H9 (cell line): Measurements from ENCODE around the gene RGS2. TPM values are rescaled to one million over a fixed set of nuclear protein-coding genes. Genes with fewer than 3 reads are reported as not detected.

Experiments
- DNase-seq: peaks from one replicate; pipeline ENCODE4 v3.0.0-alpha.2; 2017
- H2AFZ ChIP-seq: one replicate; pipeline ENCODE4 v1.6.1; 2013; ENCODE audit warnings: mild to moderate bottlenecking, low read length, control low read depth, moderate library complexity
- H2AK5ac ChIP-seq: 2 replicates; pipeline ENCODE4 v1.6.1; 2013; ENCODE audit warnings: low read length, control low read depth, mixed read lengths; ENCODE audit not compliant: insufficient read length
- H2BK120ac ChIP-seq: one replicate; pipeline ENCODE4 v1.6.1; 2013; ENCODE audit warnings: low read depth, mild to moderate bottlenecking, low read length, control low read depth, inconsistent platforms; ENCODE audit not compliant: poor library complexity, severe bottlenecking
- H2BK12ac ChIP-seq: 2 replicates; pipeline ENCODE4 v1.6.1; 2013; ENCODE audit warnings: low read length, control low read depth, mixed read lengths, low read depth; ENCODE audit not compliant: insufficient read length
- H2BK15ac ChIP-seq: 2 replicates; pipeline ENCODE4 v1.6.1; 2013; ENCODE audit warnings: low read depth, low read length, control low read depth
- H2BK20ac ChIP-seq: one replicate; pipeline ENCODE4 v1.6.1; 2013; ENCODE audit warnings: low read depth, mild to moderate bottlenecking, low read length, control low read depth, inconsistent platforms; ENCODE audit not compliant: poor library complexity, severe bottlenecking
- H2BK5ac ChIP-seq: 2 replicates; pipeline ENCODE4 v1.6.1; 2013; ENCODE audit warnings: low read length, control low read depth, mixed read lengths; ENCODE audit not compliant: insufficient read length
- H3K14ac ChIP-seq: 2 replicates; pipeline ENCODE4 v1.6.1; 2013; ENCODE audit warnings: low read length, control low read depth; ENCODE audit not compliant: insufficient read depth
- H3K18ac ChIP-seq: 2 replicates; pipeline ENCODE4 v1.6.1; 2013; ENCODE audit warnings: low read depth, mild to moderate bottlenecking, mixed read lengths, low read length, control low read depth; ENCODE audit not compliant: insufficient read length
- H3K23ac ChIP-seq: 2 replicates; pipeline ENCODE4 v1.6.1; 2013; ENCODE audit warnings: low read length, control low read depth, mixed read lengths, low read depth; ENCODE audit not compliant: insufficient read length
- H3K23me2 ChIP-seq: 2 replicates; pipeline ENCODE4 v1.6.1; 2013; ENCODE audit warnings: low read depth, mild to moderate bottlenecking, mixed read lengths, low read length, control low read depth; ENCODE audit not compliant: insufficient read length, poor library complexity, severe bottlenecking
- H3K27ac ChIP-seq: 2 replicates; pipeline ENCODE4 v1.5.1; 2013; ENCODE audit warnings: low read length, control low read depth, mixed read lengths, low read depth; ENCODE audit not compliant: insufficient read length
- H3K27me3 ChIP-seq: 2 replicates; pipeline ENCODE4 v1.6.1; 2013; ENCODE audit warnings: low read length, control low read depth, inconsistent platforms; ENCODE audit not compliant: insufficient read depth
- H3K4ac ChIP-seq: 2 replicates; pipeline ENCODE4 v1.6.1; 2013; ENCODE audit warnings: low read depth, mild to moderate bottlenecking, control low read depth, inconsistent platforms, low read length, moderate library complexity
- H3K4me1 ChIP-seq: 2 replicates; pipeline ENCODE4 v1.6.1; 2013; ENCODE audit warnings: low read length, control low read depth, inconsistent platforms; ENCODE audit not compliant: insufficient read depth
- H3K4me2 ChIP-seq: 2 replicates; pipeline ENCODE4 v1.6.1; 2013; ENCODE audit warnings: low read length, control low read depth, mixed read lengths; ENCODE audit not compliant: insufficient read length, insufficient read depth
- H3K56ac ChIP-seq: 2 replicates; pipeline ENCODE4 v1.6.1; 2013; ENCODE audit warnings: low read depth, mild to moderate bottlenecking, mixed read lengths, low read length, control low read depth; ENCODE audit not compliant: insufficient read length
- H3K79me1 ChIP-seq: 2 replicates; pipeline ENCODE4 v1.6.1; 2013; ENCODE audit warnings: low read depth, mild to moderate bottlenecking, moderate library complexity, low read length, control low read depth, inconsistent platforms; ENCODE audit not compliant: insufficient read depth, poor library complexity, severe bottlenecking
- H3K79me2 ChIP-seq: 2 replicates; pipeline ENCODE4 v1.6.1; 2013; ENCODE audit warnings: low read length, control low read depth, inconsistent platforms; ENCODE audit not compliant: insufficient read depth
- H3K9ac ChIP-seq: 2 replicates; pipeline ENCODE4 v1.6.1; 2013; ENCODE audit warnings: low read length, control low read depth, mixed read lengths; ENCODE audit not compliant: insufficient read length; ENCODE audit errors: extremely low read depth
- H3K9me3 ChIP-seq: one replicate; pipeline ENCODE4 v1.6.1; 2013; ENCODE audit warnings: low read depth, low read length, inconsistent platforms; ENCODE audit not compliant: control insufficient read depth
- H3T11ph ChIP-seq: one replicate; pipeline ENCODE4 v1.6.1; 2013; ENCODE audit warnings: mild to moderate bottlenecking, low read length, control low read depth, inconsistent platforms
- H4K20me1 ChIP-seq: one replicate; pipeline ENCODE4 v1.6.1; 2013; ENCODE audit not compliant: control insufficient read depth, insufficient read length, insufficient read depth
- H4K5ac ChIP-seq: 2 replicates; pipeline ENCODE4 v1.6.1; 2013; ENCODE audit warnings: low read depth, mild to moderate bottlenecking, mixed read lengths, low read length, control low read depth; ENCODE audit not compliant: insufficient read length
- H4K8ac ChIP-seq: replicated peaks from 2 replicates; pipeline ENCODE4 v1.6.1; 2013; ENCODE audit warnings: low read length, control low read depth, mixed read lengths, low read depth; ENCODE audit not compliant: insufficient read length
- H4K91ac ChIP-seq: 2 replicates; pipeline ENCODE4 v1.6.1; 2013; ENCODE audit warnings: low read depth, mild to moderate bottlenecking, moderate library complexity, mixed read lengths, low read length, control low read depth; ENCODE audit not compliant: insufficient read length
- H3K27ac Mint-ChIP-seq, 3 experiments: 2 replicates in 2 of 3; 3 replicates in 1 of 3; pipeline ENCODE4 v1.8.0; 2020 to 2021; ENCODE audit warnings: mixed read lengths in 3 of 3, mild to moderate bottlenecking in 1 of 3, moderate library complexity in 1 of 3
- H3K27me3 Mint-ChIP-seq: 2 replicates; pipeline ENCODE4 v1.8.0; 2021; ENCODE audit warnings: low read depth, mild to moderate bottlenecking, moderate library complexity, mixed read lengths
- H3K36me3 Mint-ChIP-seq, 3 experiments: 2 replicates in 2 of 3; 3 replicates in 1 of 3; pipeline ENCODE4 v1.8.0; 2020 to 2021; ENCODE audit warnings: low read depth in 3 of 3, mixed read lengths in 3 of 3; ENCODE audit not compliant: insufficient read depth in 1 of 3
- H3K4me1 Mint-ChIP-seq, 2 experiments: 2 replicates each; pipeline ENCODE4 v1.8.0; 2020; ENCODE audit warnings: mixed read lengths in 2 of 2
- H3K4me3 Mint-ChIP-seq, 2 experiments: 2 replicates in 1 of 2; 3 replicates in 1 of 2; pipeline ENCODE4 v1.8.0; 2020 to 2021; ENCODE audit warnings: mild to moderate bottlenecking in 2 of 2, mixed read lengths in 2 of 2, moderate library complexity in 1 of 2
- H3K9me3 Mint-ChIP-seq, 2 experiments: 2 replicates in 1 of 2; 3 replicates in 1 of 2; pipeline ENCODE4 v1.8.0; 2020; ENCODE audit warnings: mild to moderate bottlenecking in 2 of 2, mixed read lengths in 2 of 2, moderate library complexity in 1 of 2
- total RNA-seq: library from RNA; stranded (reverse); gene quantifications from 2 replicates; pipeline ENCODE4 v1.2.1, GENCODE V29; 2021
- TF ChIP-seq, protein P1 (sequence below): fragments of 200-600 bp; sonication (generic); conservative IDR thresholded peaks from 3 replicates; pipeline ENCODE4 v1.8.0; 2021; ENCODE audit warnings: antibody characterized with exemption, mild to moderate bottlenecking

Gene RGS2
- total RNA-seq, 1 experiment from 2014 or later: 13.9 TPM

GRCh38 chr1:192802406-192802805, 6.4 kb upstream of the RGS2 start:
- Histone ChIP-seq H3K14ac (no peak overlapping the region), H3K4ac (no peak overlapping the region), H3K23ac (no peak overlapping the region), H3K9me3 (no peaks in the 10 kb centered on the region), H3K18ac (no peak overlapping the region), H2BK5ac (no peak overlapping the region), H2BK120ac (no peak overlapping the region), H2BK15ac (no peak overlapping the region), H3K27me3 (no peaks in the 10 kb centered on the region), H2BK12ac (no peak overlapping the region), H4K20me1 (no peaks in the 10 kb centered on the region), H2AFZ (no peak overlapping the region), H3K4me2 (no peak overlapping the region), H4K5ac (no peak overlapping the region), H3K79me2 (no peaks in the 10 kb centered on the region), H3K27ac (no peak overlapping the region), H3K4me1 (no peaks in the 10 kb centered on the region), H3T11ph (no peak overlapping the region), H4K8ac (no peak overlapping the region), H4K91ac (no peak overlapping the region), H2BK20ac (no peak overlapping the region), H3K56ac (no peak overlapping the region), H3K79me1 (no peaks in the 10 kb centered on the region), H2AK5ac (no peak overlapping the region), H3K9ac (no peak overlapping the region), H3K23me2 (no peaks in the 10 kb centered on the region)
- no peak overlapping the region for H3K27ac Mint-ChIP-seq
- H3K9me3 Mint-ChIP-seq: no peaks in the 10 kb centered on the region; a peak in 1 of 5 replicates
- DNase-seq: no peak
- H3K36me3 Mint-ChIP-seq: no peaks in the 10 kb centered on the region
- TF ChIP-seq, protein P1, sequence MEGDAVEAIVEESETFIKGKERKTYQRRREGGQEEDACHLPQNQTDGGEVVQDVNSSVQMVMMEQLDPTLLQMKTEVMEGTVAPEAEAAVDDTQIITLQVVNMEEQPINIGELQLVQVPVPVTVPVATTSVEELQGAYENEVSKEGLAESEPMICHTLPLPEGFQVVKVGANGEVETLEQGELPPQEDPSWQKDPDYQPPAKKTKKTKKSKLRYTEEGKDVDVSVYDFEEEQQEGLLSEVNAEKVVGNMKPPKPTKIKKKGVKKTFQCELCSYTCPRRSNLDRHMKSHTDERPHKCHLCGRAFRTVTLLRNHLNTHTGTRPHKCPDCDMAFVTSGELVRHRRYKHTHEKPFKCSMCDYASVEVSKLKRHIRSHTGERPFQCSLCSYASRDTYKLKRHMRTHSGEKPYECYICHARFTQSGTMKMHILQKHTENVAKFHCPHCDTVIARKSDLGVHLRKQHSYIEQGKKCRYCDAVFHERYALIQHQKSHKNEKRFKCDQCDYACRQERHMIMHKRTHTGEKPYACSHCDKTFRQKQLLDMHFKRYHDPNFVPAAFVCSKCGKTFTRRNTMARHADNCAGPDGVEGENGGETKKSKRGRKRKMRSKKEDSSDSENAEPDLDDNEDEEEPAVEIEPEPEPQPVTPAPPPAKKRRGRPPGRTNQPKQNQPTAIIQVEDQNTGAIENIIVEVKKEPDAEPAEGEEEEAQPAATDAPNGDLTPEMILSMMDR: no peak
- H3K27me3 Mint-ChIP-seq: peaks cover 5% of the 10 kb centered on the region
- H3K4me3 Mint-ChIP-seq: no peak overlapping the region
- peaks cover 0 to 3% of the 10 kb centered on the region in 2 experiments; a peak in 1 of 4 replicates for H3K4me1 Mint-ChIP-seq
